Ovary (tissue), 3 donors: ENCODE results near the gene KIF16B.

Experiments used
- POLR2A ChIP-seq: fragments of 450-650 bp; IDR thresholded peaks from one replicate; pipeline ENCODE4 v1.6.1; 2017; ENCODE audit warnings: antibody characterized with exemption, mild to moderate bottlenecking, moderate library complexity
- TF ChIP-seq, protein P1 (sequence below), 3 donors: fragments of 450-650 bp in 2 of 3; fragments of 200-600 bp in 1 of 3; IDR thresholded peaks; one replicate each; pipeline versions ENCODE4 v1.5.1 to v1.8.0; 2016 to 2022; ENCODE audit warnings: antibody characterized with exemption in 3 of 3, mild to moderate bottlenecking in 1 of 3
- donor health status: DM: no; HTN: no; CAD: no.

DNA sequence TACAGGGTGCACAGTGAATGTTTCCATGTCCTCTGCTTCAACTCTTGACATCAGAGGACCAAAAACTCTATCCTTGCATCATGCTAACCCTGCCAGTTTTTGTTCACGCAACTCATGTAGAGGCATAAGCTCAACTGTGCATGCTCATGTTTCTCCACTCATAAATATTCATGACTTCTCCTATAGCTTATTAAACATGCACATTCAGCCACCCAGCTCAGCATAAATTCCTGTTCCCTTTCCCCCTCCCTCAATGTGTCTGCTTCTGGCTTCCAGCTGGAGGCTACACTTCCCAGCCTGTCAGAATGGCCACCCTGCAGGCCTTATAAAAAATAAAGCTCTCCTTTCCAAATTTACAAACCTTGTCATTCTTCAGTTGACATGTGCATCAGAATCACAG lies 154.6 kb downstream of the KIF16B start:
- no peak for TF ChIP-seq POLR2A
- TF ChIP-seq, protein P1, sequence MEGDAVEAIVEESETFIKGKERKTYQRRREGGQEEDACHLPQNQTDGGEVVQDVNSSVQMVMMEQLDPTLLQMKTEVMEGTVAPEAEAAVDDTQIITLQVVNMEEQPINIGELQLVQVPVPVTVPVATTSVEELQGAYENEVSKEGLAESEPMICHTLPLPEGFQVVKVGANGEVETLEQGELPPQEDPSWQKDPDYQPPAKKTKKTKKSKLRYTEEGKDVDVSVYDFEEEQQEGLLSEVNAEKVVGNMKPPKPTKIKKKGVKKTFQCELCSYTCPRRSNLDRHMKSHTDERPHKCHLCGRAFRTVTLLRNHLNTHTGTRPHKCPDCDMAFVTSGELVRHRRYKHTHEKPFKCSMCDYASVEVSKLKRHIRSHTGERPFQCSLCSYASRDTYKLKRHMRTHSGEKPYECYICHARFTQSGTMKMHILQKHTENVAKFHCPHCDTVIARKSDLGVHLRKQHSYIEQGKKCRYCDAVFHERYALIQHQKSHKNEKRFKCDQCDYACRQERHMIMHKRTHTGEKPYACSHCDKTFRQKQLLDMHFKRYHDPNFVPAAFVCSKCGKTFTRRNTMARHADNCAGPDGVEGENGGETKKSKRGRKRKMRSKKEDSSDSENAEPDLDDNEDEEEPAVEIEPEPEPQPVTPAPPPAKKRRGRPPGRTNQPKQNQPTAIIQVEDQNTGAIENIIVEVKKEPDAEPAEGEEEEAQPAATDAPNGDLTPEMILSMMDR (IDR thresholded peaks at IDR 0.05) = no peak
